K562 (cell line): Measurements from ENCODE around the gene MGAT4B. TPM values are rescaled to one million over a fixed set of nuclear protein-coding genes. Genes with fewer than 3 reads are reported as not detected.
A peak's percentile ranks its signal among the peaks of the same experiment; 100 is the strongest.

Source experiments
- ATF1 ChIP-seq, 2 experiments: fragments of 450-650 bp in 1 of 2; IDR thresholded peaks; 2 replicates each; pipeline ENCODE4 v1.6.1; 2016; ENCODE audit warnings: missing compliant biosample characterization in 1 of 2, missing genetic modification characterization in 1 of 2
- ETV1 ChIP-seq: fragments of 450-650 bp; conservative IDR thresholded peaks from 2 replicates; pipeline ENCODE4 v1.6.1; 2016; ENCODE audit warnings: missing genetic modification characterization, control low read depth, low read depth, missing compliant biosample characterization
- GTF2F1 ChIP-seq: IDR thresholded peaks from 2 replicates; pipeline ENCODE4 v1.6.1; 2011; ENCODE audit warnings: low read depth, low read length, improper control_type of control experiment
- ILF3 ChIP-seq: fragments of 450-650 bp; IDR thresholded peaks from 2 replicates; pipeline ENCODE4 v1.6.1; 2018; ENCODE audit warnings: antibody characterized with exemption, mild to moderate bottlenecking, moderate library complexity, borderline replicate concordance
- KDM2B ChIP-seq: fragments of 250-450 bp; sonication (Bioruptor Pico); IDR thresholded peaks from 2 replicates; pipeline ENCODE4 v1.8.0; 2021; ENCODE audit warnings: mild to moderate bottlenecking, moderate library complexity
- NELFE ChIP-seq: IDR thresholded peaks from 2 replicates; pipeline ENCODE4 v1.6.1; 2011; ENCODE audit warnings: mild to moderate bottlenecking; ENCODE audit not compliant: insufficient read depth, insufficient read length
- PML ChIP-seq: IDR thresholded peaks from 2 replicates; pipeline ENCODE4 v1.6.1; 2012; ENCODE audit warnings: low read length, inconsistent platforms
- RBM39 ChIP-seq: fragments of 200-400 bp; formaldehyde crosslinking; optimal IDR thresholded peaks from 2 replicates; pipeline ENCODE3; 2018; ENCODE audit warnings: low read depth, low read length
- ZNF217 ChIP-seq: sonication (generic); formaldehyde crosslinking; IDR thresholded peaks from 2 replicates; pipeline ENCODE4 v1.8.0; 2022; ENCODE audit warnings: mild to moderate bottlenecking, missing genetic modification reagents
- polyA plus RNA-seq, 8 experiments: library from polyadenylated mRNA; depleted of rRNA in 4 of 8; stranded (reverse) in 5 of 8; unstranded in 3 of 8; fragments of >200 nt; fragmentation: Nextera tagmentation in 2 of 8; fragmentation: Illumina TruSeq in 1 of 8; extraction: Ambion mirVana in 2 of 8; extraction: Trizol in 1 of 8; gene quantifications; 2 replicates each; pipeline versions ENCODE4 v1.2.1 to v1.2.3, GENCODE V29; 2011 to 2014; ENCODE audit warnings: inconsistent platforms in 1 of 8, missing spikeins in 1 of 8
- total RNA-seq, 7 experiments: library from RNA; depleted of rRNA in 6 of 7; stranded (reverse); fragments of >200 nt in 6 of 7; fragmentation: Illumina TruSeq in 2 of 7; extraction: Trizol in 2 of 7; gene quantifications; 2 replicates each; pipeline versions ENCODE4 v1.2.1 to v1.2.3, GENCODE V29; 2011 to 2021; ENCODE audit warnings: low replicate concordance in 1 of 7
- TF ChIP-seq, protein P1 (sequence below), 2 experiments: fragments of 450-650 bp in 1 of 2; sonication (generic) in 1 of 2; formaldehyde crosslinking in 1 of 2; IDR thresholded peaks; 2 replicates each; pipeline versions ENCODE4 v1.7.1 to v1.9.0; 2016 to 2022; ENCODE audit warnings: inconsistent platforms in 1 of 2, mild to moderate bottlenecking in 1 of 2, missing genetic modification reagents in 1 of 2
- TF ChIP-seq, protein P2 (sequence below): fragments of 450-650 bp; conservative IDR thresholded peaks from 2 replicates; pipeline ENCODE4 v1.6.1; 2016; ENCODE audit warnings: missing genetic modification characterization, low read depth, mild to moderate bottlenecking, missing compliant biosample characterization, moderate library complexity
- TF ChIP-seq, protein P3 (sequence below): fragments of 450-650 bp; IDR thresholded peaks from 2 replicates; pipeline ENCODE4 v1.6.1; 2017; ENCODE audit warnings: mild to moderate bottlenecking, moderate library complexity

MGAT4B gene
- total and polyA plus RNA-seq, 9 of the 15 experiments (the other 6 are each of a cell fraction or from before 2014, with no cell fraction given) = 0.34 to 133 (median 75.4) TPM

DNA sequence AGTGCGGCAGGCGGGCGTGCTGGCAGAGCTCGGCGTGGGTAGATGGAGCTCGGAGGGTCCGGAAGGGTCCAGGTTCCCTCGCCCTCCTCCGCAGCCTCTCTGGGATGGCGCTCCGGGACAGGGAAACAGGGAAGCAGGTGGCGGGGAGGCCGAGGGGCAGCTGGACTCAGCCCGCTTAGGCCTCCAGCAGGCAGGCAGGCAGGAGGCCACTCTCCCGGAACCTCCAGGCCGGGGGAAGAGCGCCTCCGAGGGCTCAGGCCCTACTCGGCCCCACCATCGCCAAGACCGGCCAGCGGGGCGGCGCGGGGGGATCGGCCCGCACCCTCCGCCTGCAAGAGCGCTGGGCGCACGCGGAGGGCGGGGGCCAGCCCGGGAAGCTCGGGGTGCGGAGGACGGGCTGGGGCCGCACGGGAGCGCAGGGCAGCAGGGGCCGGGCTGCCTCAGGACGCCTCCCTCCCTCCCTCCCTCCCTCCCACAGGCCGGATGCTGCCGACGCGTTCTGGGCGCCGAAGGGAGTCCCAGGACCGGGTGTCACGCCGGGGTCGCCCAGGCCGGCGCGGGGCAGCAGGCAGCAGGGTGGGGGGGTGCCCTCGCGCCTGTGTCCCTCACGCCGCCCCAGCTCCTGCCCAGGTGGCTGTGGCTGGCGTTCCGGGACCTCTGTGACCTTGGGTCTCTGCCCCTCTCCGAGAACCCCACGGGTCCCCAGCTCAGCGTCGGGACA is 977 bp downstream of the MGAT4B start (continued):
- TF ChIP-seq NELFE (no peak), ILF3 (no peak), ZNF217 (CRISPR knock-in tag) (no peak), ETV1 (no peak), GTF2F1 (no peak), KDM2B (CRISPR knock-in tag) (no peak), RBM39 (no peak), PML (no peak), ATF1 (CRISPR knock-in tag; IDR thresholded peaks at IDR 0.05) (no peak; the same call in 1 of the 2 replicates), ATF1 (tag; IDR thresholded peaks at IDR 0.05) (0 out of 2 replicates have a peak, but pooled peaks have one; percentile 33)
- TF ChIP-seq, protein P1, sequence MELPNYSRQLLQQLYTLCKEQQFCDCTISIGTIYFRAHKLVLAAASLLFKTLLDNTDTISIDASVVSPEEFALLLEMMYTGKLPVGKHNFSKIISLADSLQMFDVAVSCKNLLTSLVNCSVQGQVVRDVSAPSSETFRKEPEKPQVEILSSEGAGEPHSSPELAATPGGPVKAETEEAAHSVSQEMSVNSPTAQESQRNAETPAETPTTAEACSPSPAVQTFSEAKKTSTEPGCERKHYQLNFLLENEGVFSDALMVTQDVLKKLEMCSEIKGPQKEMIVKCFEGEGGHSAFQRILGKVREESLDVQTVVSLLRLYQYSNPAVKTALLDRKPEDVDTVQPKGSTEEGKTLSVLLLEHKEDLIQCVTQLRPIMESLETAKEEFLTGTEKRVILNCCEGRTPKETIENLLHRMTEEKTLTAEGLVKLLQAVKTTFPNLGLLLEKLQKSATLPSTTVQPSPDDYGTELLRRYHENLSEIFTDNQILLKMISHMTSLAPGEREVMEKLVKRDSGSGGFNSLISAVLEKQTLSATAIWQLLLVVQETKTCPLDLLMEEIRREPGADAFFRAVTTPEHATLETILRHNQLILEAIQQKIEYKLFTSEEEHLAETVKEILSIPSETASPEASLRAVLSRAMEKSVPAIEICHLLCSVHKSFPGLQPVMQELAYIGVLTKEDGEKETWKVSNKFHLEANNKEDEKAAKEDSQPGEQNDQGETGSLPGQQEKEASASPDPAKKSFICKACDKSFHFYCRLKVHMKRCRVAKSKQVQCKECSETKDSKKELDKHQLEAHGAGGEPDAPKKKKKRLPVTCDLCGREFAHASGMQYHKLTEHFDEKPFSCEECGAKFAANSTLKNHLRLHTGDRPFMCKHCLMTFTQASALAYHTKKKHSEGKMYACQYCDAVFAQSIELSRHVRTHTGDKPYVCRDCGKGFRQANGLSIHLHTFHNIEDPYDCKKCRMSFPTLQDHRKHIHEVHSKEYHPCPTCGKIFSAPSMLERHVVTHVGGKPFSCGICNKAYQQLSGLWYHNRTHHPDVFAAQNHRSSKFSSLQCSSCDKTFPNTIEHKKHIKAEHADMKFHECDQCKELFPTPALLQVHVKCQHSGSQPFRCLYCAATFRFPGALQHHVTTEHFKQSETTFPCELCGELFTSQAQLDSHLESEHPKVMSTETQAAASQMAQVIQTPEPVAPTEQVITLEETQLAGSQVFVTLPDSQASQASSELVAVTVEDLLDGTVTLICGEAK (IDR thresholded peaks at IDR 0.05) = no peak
- TF ChIP-seq, protein P1 (CRISPR knock-in tag; IDR thresholded peaks at IDR 0.05) = no peak
- TF ChIP-seq, protein P2, sequence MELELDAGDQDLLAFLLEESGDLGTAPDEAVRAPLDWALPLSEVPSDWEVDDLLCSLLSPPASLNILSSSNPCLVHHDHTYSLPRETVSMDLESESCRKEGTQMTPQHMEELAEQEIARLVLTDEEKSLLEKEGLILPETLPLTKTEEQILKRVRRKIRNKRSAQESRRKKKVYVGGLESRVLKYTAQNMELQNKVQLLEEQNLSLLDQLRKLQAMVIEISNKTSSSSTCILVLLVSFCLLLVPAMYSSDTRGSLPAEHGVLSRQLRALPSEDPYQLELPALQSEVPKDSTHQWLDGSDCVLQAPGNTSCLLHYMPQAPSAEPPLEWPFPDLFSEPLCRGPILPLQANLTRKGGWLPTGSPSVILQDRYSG = no peak
- TF ChIP-seq, protein P3, sequence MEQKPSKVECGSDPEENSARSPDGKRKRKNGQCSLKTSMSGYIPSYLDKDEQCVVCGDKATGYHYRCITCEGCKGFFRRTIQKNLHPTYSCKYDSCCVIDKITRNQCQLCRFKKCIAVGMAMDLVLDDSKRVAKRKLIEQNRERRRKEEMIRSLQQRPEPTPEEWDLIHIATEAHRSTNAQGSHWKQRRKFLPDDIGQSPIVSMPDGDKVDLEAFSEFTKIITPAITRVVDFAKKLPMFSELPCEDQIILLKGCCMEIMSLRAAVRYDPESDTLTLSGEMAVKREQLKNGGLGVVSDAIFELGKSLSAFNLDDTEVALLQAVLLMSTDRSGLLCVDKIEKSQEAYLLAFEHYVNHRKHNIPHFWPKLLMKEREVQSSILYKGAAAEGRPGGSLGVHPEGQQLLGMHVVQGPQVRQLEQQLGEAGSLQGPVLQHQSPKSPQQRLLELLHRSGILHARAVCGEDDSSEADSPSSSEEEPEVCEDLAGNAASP = no peak
